IMR-90 (cell line): Measurements from ENCODE around the gene TBC1D30. TPM values are rescaled to one million over a fixed set of nuclear protein-coding genes. Genes with fewer than 3 reads are reported as not detected.

Experiments used
- ATAC-seq: fragments of 200-7000 bp; cut with Tn5 transposase; 2 replicates; pipeline ENCODE4 v1.9.1; 2020; ENCODE audit warnings: low read depth, mild to moderate bottlenecking, moderate library complexity
- BruUV-seq: library from RNA; stranded (reverse); fragments of 400-500 nt; replicated peaks from 2 replicates; lab custom pipeline; 2021; lab: Mats Ljungman, UMichigan
- CTCF ChIA-PET: fragments of 300-600 bp; formaldehyde crosslinking; extraction: SDS; loops from one replicate; lab custom pipeline; 2021; ENCODE audit warnings: antibody characterized with exemption; lab: Yijun Ruan, JAX
- POLR2A ChIA-PET: fragments of 300-600 bp; sonication (Branson Sonifier 250); formaldehyde crosslinking; loops from one replicate; lab custom pipeline; 2022; ENCODE audit warnings: antibody characterized with exemption; ENCODE audit not compliant: unreplicated experiment; lab: Charles Lee
- DNase-seq: peaks from one replicate; pipeline ENCODE4 v3.0.0; 2013
- H2AFZ ChIP-seq: replicated peaks from 2 replicates; pipeline ENCODE3; 2013; ENCODE audit warnings: low read length, mild to moderate bottlenecking; ENCODE audit not compliant: poor library complexity
- H2AK5ac ChIP-seq: 2 replicates; pipeline ENCODE4 v1.6.1; 2013; ENCODE audit warnings: low read depth, low read length, inconsistent platforms
- H2AK9ac ChIP-seq: replicated peaks from 2 replicates; pipeline ENCODE3; 2013; ENCODE audit warnings: mild to moderate bottlenecking, low read depth, low read length, moderate library complexity; ENCODE audit not compliant: poor library complexity
- H2BK120ac ChIP-seq: 2 replicates; pipeline ENCODE4 v1.6.1; 2013; ENCODE audit warnings: low read depth, low read length, inconsistent platforms
- H2BK15ac ChIP-seq: 3 replicates; pipeline ENCODE4 v1.6.1; 2013; ENCODE audit warnings: low read depth, low read length, inconsistent platforms
- H2BK20ac ChIP-seq: 2 replicates; pipeline ENCODE4 v1.6.1; 2013; ENCODE audit warnings: low read depth, mild to moderate bottlenecking, inconsistent platforms, low read length, moderate library complexity
- H2BK5ac ChIP-seq: 2 replicates; pipeline ENCODE4 v1.6.1; 2013; ENCODE audit warnings: mild to moderate bottlenecking, low read depth, low read length, inconsistent platforms; ENCODE audit not compliant: poor library complexity, severe bottlenecking
- H3K14ac ChIP-seq: replicated peaks from 2 replicates; pipeline ENCODE4 v1.6.1; 2013; ENCODE audit warnings: low read depth, low read length, inconsistent platforms
- H3K18ac ChIP-seq: 2 replicates; pipeline ENCODE4 v1.6.1; 2013; ENCODE audit warnings: low read depth, low read length, control low read depth
- H3K23ac ChIP-seq: 2 replicates; pipeline ENCODE4 v1.6.1; 2013; ENCODE audit warnings: low read depth, low read length, inconsistent platforms
- H3K27ac ChIP-seq: 2 replicates; pipeline ENCODE4 v1.5.1; 2013; ENCODE audit warnings: mild to moderate bottlenecking, control low read depth, low read length; ENCODE audit not compliant: insufficient read depth
- H3K27me3 ChIP-seq: 2 replicates; pipeline ENCODE4 v1.6.1; 2013; ENCODE audit warnings: low read length; ENCODE audit not compliant: control insufficient read depth, insufficient read depth
- H3K36me3 ChIP-seq: 2 replicates; pipeline ENCODE4 v1.6.1; 2013; ENCODE audit warnings: low read length, mixed read lengths; ENCODE audit not compliant: control insufficient read depth, insufficient read depth
- H3K4ac ChIP-seq: 2 replicates; pipeline ENCODE4 v1.6.1; 2013; ENCODE audit warnings: low read depth, low read length, inconsistent platforms
- H3K4me1 ChIP-seq: 2 replicates; pipeline ENCODE4 v1.6.1; 2013; ENCODE audit warnings: low read length, mixed read lengths; ENCODE audit not compliant: control insufficient read depth, insufficient read depth
- H3K4me2 ChIP-seq: 2 replicates; pipeline ENCODE4 v1.6.1; 2013; ENCODE audit warnings: low read depth, mild to moderate bottlenecking, control low read depth, low read length, moderate library complexity
- H3K4me3 ChIP-seq: 2 replicates; pipeline ENCODE4 v1.5.1; 2013; ENCODE audit warnings: low read depth, mild to moderate bottlenecking, control low read depth, low read length, moderate library complexity; ENCODE audit not compliant: insufficient read depth
- H3K56ac ChIP-seq: 2 replicates; pipeline ENCODE4 v1.6.1; 2013; ENCODE audit warnings: low read length, inconsistent platforms; ENCODE audit not compliant: insufficient read depth; ENCODE audit errors: extremely low read depth
- H3K79me1 ChIP-seq, 2 experiments: 2 replicates each; pipeline ENCODE4 v1.6.1; 2013; ENCODE audit warnings: low read length in 2 of 2, inconsistent platforms in 1 of 2, low read depth in 1 of 2
- H3K9ac ChIP-seq: 2 replicates; pipeline ENCODE4 v1.6.1; 2013; ENCODE audit warnings: low read depth, low read length, control low read depth
- H3K9me1 ChIP-seq: 2 replicates; pipeline ENCODE4 v1.6.1; 2013; ENCODE audit warnings: low read length, inconsistent platforms; ENCODE audit not compliant: insufficient read depth
- H3K9me3 ChIP-seq: 2 replicates; pipeline ENCODE4 v1.6.1; 2013; ENCODE audit warnings: low read length; ENCODE audit not compliant: control insufficient read depth, insufficient read depth
- H4K20me1 ChIP-seq: 2 replicates; pipeline ENCODE4 v1.6.1; 2013; ENCODE audit warnings: low read length, inconsistent platforms; ENCODE audit not compliant: insufficient read depth
- H4K5ac ChIP-seq: 2 replicates; pipeline ENCODE4 v1.6.1; 2013; ENCODE audit warnings: mild to moderate bottlenecking, low read depth, low read length, control low read depth
- H4K8ac ChIP-seq, 2 experiments: 2 replicates each; pipeline ENCODE4 v1.6.1; 2013; ENCODE audit warnings: low read depth in 2 of 2, low read length in 2 of 2, control low read depth in 1 of 2, inconsistent platforms in 1 of 2
- H4K91ac ChIP-seq: 2 replicates; pipeline ENCODE4 v1.6.1; 2013; ENCODE audit warnings: low read depth, low read length, inconsistent platforms; ENCODE audit not compliant: insufficient read depth
- BHLHE40 ChIP-seq: fragments of 150-350 bp; IDR thresholded peaks from 2 replicates; pipeline ENCODE4 v1.6.1; 2016; ENCODE audit warnings: mild to moderate bottlenecking, low read depth, low read length
- CEBPB ChIP-seq: IDR thresholded peaks from 2 replicates; pipeline ENCODE4 v1.6.1; 2012; ENCODE audit warnings: low read depth, low read length, improper control_type of control experiment
- CHD1 ChIP-seq: IDR thresholded peaks from 2 replicates; pipeline ENCODE4 v1.6.1; 2012; ENCODE audit warnings: low read depth, low read length, improper control_type of control experiment
- FOS ChIP-seq: fragments of 150-350 bp; IDR thresholded peaks from 2 replicates; pipeline ENCODE4 v1.6.1; 2016; ENCODE audit warnings: low read depth, low read length
- MAFK ChIP-seq: IDR thresholded peaks from 2 replicates; pipeline ENCODE4 v1.6.1; 2012; ENCODE audit warnings: low read depth, low read length, improper control_type of control experiment
- MAZ ChIP-seq: IDR thresholded peaks from 2 replicates; pipeline ENCODE4 v1.6.1; 2012; ENCODE audit warnings: low read depth, mild to moderate bottlenecking, low read length, improper control_type of control experiment, moderate library complexity, borderline replicate concordance
- MXI1 ChIP-seq: IDR thresholded peaks from 2 replicates; pipeline ENCODE4 v1.6.1; 2012; ENCODE audit warnings: low read depth, mild to moderate bottlenecking, low read length, moderate library complexity, borderline replicate concordance
- NFE2L2 ChIP-seq: fragments of 150-350 bp; IDR thresholded peaks from 2 replicates; pipeline ENCODE4 v1.6.1; 2016; ENCODE audit warnings: low read depth, mild to moderate bottlenecking, low read length
- POLR2A ChIP-seq: IDR thresholded peaks from 2 replicates; pipeline ENCODE4 v1.6.1; 2012; ENCODE audit warnings: mild to moderate bottlenecking, low read depth, low read length
- RAD21 ChIP-seq: IDR thresholded peaks from 2 replicates; pipeline ENCODE4 v1.6.1; 2012; ENCODE audit warnings: low read length, improper control_type of control experiment
- RCOR1 ChIP-seq: IDR thresholded peaks from 2 replicates; pipeline ENCODE4 v1.6.1; 2012; ENCODE audit warnings: mild to moderate bottlenecking, low read length, improper control_type of control experiment; ENCODE audit not compliant: insufficient replicate concordance
- RFX5 ChIP-seq: IDR thresholded peaks from 2 replicates; pipeline ENCODE4 v1.8.0; 2012; ENCODE audit warnings: low read depth, mild to moderate bottlenecking, low read length, moderate library complexity
- SMC3 ChIP-seq: fragments of 150-350 bp; IDR thresholded peaks from 2 replicates; pipeline ENCODE4 v1.6.1; 2016; ENCODE audit warnings: low read depth, mild to moderate bottlenecking, antibody characterized with exemption, low read length, moderate library complexity
- USF2 ChIP-seq: fragments of 150-350 bp; IDR thresholded peaks from 2 replicates; pipeline ENCODE4 v1.6.1; 2017; ENCODE audit warnings: mild to moderate bottlenecking, antibody characterized with exemption, low read length, low read depth
- WGBS, 2 experiments: methylation state at CpG; one replicate each; pipeline versions ENCODE4 v1.1.5 to v1.1.7; 2013; ENCODE audit warnings: missing lambda C conversion rate in 2 of 2; ENCODE audit not compliant: insufficient read length in 1 of 2; ENCODE audit errors: extremely low coverage in 2 of 2; 5-methylcytosine and 5-hydroxymethylcytosine counted together
- dilution Hi-C: fragments of 300-500 bp; cut with HindIII; formaldehyde crosslinking; loops from one replicate; pipeline ENCODE4 v1.14.3; 2018; ENCODE audit warnings: low sequenced_read_pairs; ENCODE audit not compliant: unreplicated experiment
- in situ Hi-C: fragments of 300-500 bp; cut with MboI; formaldehyde crosslinking; loops from 3 replicates; pipeline ENCODE4 v1.14.3; 2019; ENCODE audit warnings: low sequenced_read_pairs, inconsistent platforms, mixed read lengths
- intact Hi-C: fragments of 100-400 bp; cut with micrococcal nuclease; formaldehyde crosslinking; loops from 2 replicates; pipeline ENCODE4 v1.10.0; 2022
- polyA plus RNA-seq, 3 experiments: library from polyadenylated mRNA; depleted of rRNA; stranded (reverse); fragments of >200 nt; gene quantifications; 2 replicates each; pipeline ENCODE4 v1.2.3, GENCODE V29; 2012; ENCODE audit warnings: low replicate concordance in 1 of 3
- total RNA-seq: library from RNA; depleted of rRNA; stranded (reverse); fragments of >200 nt; gene quantifications from 2 replicates; pipeline ENCODE4 v1.2.3, GENCODE V29; 2012
- TF ChIP-seq, protein P1 (sequence below): fragments of 150-350 bp; IDR thresholded peaks from 2 replicates; pipeline ENCODE4 v1.6.1; 2016; ENCODE audit warnings: low read depth, mild to moderate bottlenecking, low read length, moderate library complexity, borderline replicate concordance
- TF ChIP-seq, protein P2 (sequence below): conservative IDR thresholded peaks from 2 replicates; pipeline ENCODE4 v1.5.1; 2012; ENCODE audit warnings: mild to moderate bottlenecking, low read depth, low read length, improper control_type of control experiment

Gene TBC1D30
- total and polyA plus RNA-seq, 2 of the 4 experiments (the other 2 are of a cell fraction), result 0.18 to 0.24 TPM

- no peaks in the 10 kb centered on the region for H3K9me3 ChIP-seq
These were observed 34.3 kb upstream of the TBC1D30 start for GRCh38 chr12:64790166-64790565.

More at GRCh38 chr12:64790166-64790565, 34.3 kb upstream of the TBC1D30 start:
- intact Hi-C loops, result no loop called here
- Histone ChIP-seq H3K27me3 (peaks cover 12% of the 10 kb centered on the region), H2AK9ac (no peak overlapping the region), H3K79me1 (no peaks in the 10 kb centered on the region), H4K5ac (no peak overlapping the region), H3K4me2 (no peak overlapping the region), H3K4me3 (no peak overlapping the region), H3K9me1 (no peaks in the 10 kb centered on the region), H3K4me1 (no peaks in the 10 kb centered on the region), H4K91ac (no peak overlapping the region), H3K27ac (no peak overlapping the region), H4K8ac (no peak overlapping the region), H2BK20ac (no peak overlapping the region), H2AFZ (no peak overlapping the region), H3K23ac (no peak overlapping the region), H2BK15ac (no peak overlapping the region), H3K56ac (no peak overlapping the region), H3K9ac (no peak overlapping the region), H2BK120ac (no peak overlapping the region), H2BK5ac (no peak overlapping the region), H3K18ac (no peak overlapping the region), H4K20me1 (no peaks in the 10 kb centered on the region), H3K14ac (no peak overlapping the region), H2AK5ac (no peak overlapping the region), H3K36me3 (no peaks in the 10 kb centered on the region), H3K4ac (no peak overlapping the region)
- WGBS, 2 experiments, result no CpG with 5 or more reads among the region's 1 CpG
- no peak for TF ChIP-seq MAFK
- no peak for TF ChIP-seq CEBPB
- no peak for TF ChIP-seq RCOR1
- TF ChIP-seq FOS, result no peak
- no peak for TF ChIP-seq RAD21
- TF ChIP-seq, protein P1, sequence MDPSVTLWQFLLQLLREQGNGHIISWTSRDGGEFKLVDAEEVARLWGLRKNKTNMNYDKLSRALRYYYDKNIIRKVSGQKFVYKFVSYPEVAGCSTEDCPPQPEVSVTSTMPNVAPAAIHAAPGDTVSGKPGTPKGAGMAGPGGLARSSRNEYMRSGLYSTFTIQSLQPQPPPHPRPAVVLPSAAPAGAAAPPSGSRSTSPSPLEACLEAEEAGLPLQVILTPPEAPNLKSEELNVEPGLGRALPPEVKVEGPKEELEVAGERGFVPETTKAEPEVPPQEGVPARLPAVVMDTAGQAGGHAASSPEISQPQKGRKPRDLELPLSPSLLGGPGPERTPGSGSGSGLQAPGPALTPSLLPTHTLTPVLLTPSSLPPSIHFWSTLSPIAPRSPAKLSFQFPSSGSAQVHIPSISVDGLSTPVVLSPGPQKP, result no peak
- TF ChIP-seq MXI1, result no peak
- TF ChIP-seq NFE2L2, result no peak
- TF ChIP-seq SMC3, result no peak
- TF ChIP-seq RFX5, result no peak
- TF ChIP-seq CHD1, result no peak
- TF ChIP-seq, protein P2, sequence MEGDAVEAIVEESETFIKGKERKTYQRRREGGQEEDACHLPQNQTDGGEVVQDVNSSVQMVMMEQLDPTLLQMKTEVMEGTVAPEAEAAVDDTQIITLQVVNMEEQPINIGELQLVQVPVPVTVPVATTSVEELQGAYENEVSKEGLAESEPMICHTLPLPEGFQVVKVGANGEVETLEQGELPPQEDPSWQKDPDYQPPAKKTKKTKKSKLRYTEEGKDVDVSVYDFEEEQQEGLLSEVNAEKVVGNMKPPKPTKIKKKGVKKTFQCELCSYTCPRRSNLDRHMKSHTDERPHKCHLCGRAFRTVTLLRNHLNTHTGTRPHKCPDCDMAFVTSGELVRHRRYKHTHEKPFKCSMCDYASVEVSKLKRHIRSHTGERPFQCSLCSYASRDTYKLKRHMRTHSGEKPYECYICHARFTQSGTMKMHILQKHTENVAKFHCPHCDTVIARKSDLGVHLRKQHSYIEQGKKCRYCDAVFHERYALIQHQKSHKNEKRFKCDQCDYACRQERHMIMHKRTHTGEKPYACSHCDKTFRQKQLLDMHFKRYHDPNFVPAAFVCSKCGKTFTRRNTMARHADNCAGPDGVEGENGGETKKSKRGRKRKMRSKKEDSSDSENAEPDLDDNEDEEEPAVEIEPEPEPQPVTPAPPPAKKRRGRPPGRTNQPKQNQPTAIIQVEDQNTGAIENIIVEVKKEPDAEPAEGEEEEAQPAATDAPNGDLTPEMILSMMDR, result no peak
- TF ChIP-seq USF2, result no peak
- no peak for TF ChIP-seq MAZ
- TF ChIP-seq BHLHE40, result no peak
- TF ChIP-seq POLR2A, result no peak
- no peak for ATAC-seq
- no peak for DNase-seq
- ChIA-PET CTCF (no interaction called here), POLR2A (no interaction called here)
- BruUV-seq, result no TSS peak
- in situ Hi-C loops, result no loop called here
- dilution Hi-C loops, result no loop called here
